IPS-18a (cell line): ENCODE data around the gene CD93.

ENCODE experiments used
- H3K27ac ChIP-seq: one replicate; pipeline ENCODE4 v1.5.1; 2013; ENCODE audit warnings: low read length
- H3K27me3 ChIP-seq: one replicate; pipeline ENCODE4 v1.6.1; 2013; ENCODE audit warnings: mild to moderate bottlenecking, low read length; ENCODE audit not compliant: control insufficient read depth, insufficient read depth
- H3K36me3 ChIP-seq: one replicate; pipeline ENCODE4 v1.6.1; 2013; ENCODE audit warnings: low read depth, low read length; ENCODE audit not compliant: control insufficient read depth
- H3K4me1 ChIP-seq: one replicate; pipeline ENCODE4 v1.6.1; 2013; ENCODE audit warnings: low read depth, low read length; ENCODE audit not compliant: control insufficient read depth
- H3K4me3 ChIP-seq: one replicate; pipeline ENCODE4 v1.5.1; 2013; ENCODE audit warnings: low read length
- H3K9ac ChIP-seq: one replicate; pipeline ENCODE4 v1.6.1; 2013; ENCODE audit warnings: mild to moderate bottlenecking, low read length, moderate library complexity
- H3K9me3 ChIP-seq: one replicate; pipeline ENCODE4 v1.6.1; 2013; ENCODE audit warnings: low read depth, low read length; ENCODE audit not compliant: control insufficient read depth

Gene CD93

GRCh38 chr20:23126281-23127061 is 40.3 kb upstream of the CD93 start:
- H3K36me3 ChIP-seq, result no peaks in the 10 kb centered on the region
- H3K27me3 ChIP-seq, result no peaks in the 10 kb centered on the region
- H3K27ac ChIP-seq, result no peak overlapping the region
- H3K9ac ChIP-seq, result no peak overlapping the region
- no peak overlapping the region for H3K4me3 ChIP-seq
- H3K9me3 ChIP-seq, result no peaks in the 10 kb centered on the region
- H3K4me1 ChIP-seq, result no peaks in the 10 kb centered on the region

GRCh38 chr20:23125625-23126191 is 39.6 kb upstream of the CD93 start:
- Histone ChIP-seq H3K4me3 (no peak overlapping the region), H3K4me1 (no peaks in the 10 kb centered on the region), H3K9ac (no peak overlapping the region), H3K27ac (no peak overlapping the region), H3K36me3 (no peaks in the 10 kb centered on the region), H3K27me3 (no peaks in the 10 kb centered on the region), H3K9me3 (no peaks in the 10 kb centered on the region)

DNA sequence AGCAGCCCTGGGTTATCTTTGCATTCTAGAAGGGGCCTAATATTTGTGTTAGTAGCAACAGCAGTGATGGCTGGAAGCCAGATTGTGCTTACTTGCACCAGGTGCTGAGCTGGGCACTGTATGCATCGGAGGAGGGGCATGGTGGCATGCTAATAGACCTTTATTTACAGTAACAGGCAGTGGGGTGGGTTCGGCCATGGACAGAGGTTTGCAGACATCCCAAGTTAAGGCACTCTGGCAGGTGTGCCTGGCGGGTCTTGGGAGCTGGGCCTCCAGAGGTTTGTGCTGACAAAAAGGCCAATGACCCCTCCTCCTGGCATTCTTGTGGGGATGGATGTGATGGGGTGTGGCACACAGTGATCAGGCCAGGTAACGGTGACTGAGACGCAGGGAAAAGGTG is 39.0 kb upstream of the CD93 start:
- H3K9ac ChIP-seq, result no peak overlapping the region

GRCh38 chr20:23123886-23124285 is 37.8 kb upstream of the CD93 start:
- H3K9me3 ChIP-seq, result no peaks in the 10 kb centered on the region
- H3K4me1 ChIP-seq, result no peaks in the 10 kb centered on the region
- H3K4me3 ChIP-seq, result no peak overlapping the region
- no peaks in the 10 kb centered on the region for H3K36me3 ChIP-seq
- no peak overlapping the region for H3K27ac ChIP-seq
- H3K9ac ChIP-seq, result no peak overlapping the region
- H3K27me3 ChIP-seq, result no peaks in the 10 kb centered on the region

More for the DNA sequence above, 39.0 kb upstream of the CD93 start:
- H3K9me3 ChIP-seq, result no peaks in the 10 kb centered on the region
- H3K36me3 ChIP-seq, result no peaks in the 10 kb centered on the region
- H3K27ac ChIP-seq, result no peak overlapping the region
- H3K4me3 ChIP-seq, result no peak overlapping the region
- H3K27me3 ChIP-seq, result no peaks in the 10 kb centered on the region
- no peaks in the 10 kb centered on the region for H3K4me1 ChIP-seq

DNA sequence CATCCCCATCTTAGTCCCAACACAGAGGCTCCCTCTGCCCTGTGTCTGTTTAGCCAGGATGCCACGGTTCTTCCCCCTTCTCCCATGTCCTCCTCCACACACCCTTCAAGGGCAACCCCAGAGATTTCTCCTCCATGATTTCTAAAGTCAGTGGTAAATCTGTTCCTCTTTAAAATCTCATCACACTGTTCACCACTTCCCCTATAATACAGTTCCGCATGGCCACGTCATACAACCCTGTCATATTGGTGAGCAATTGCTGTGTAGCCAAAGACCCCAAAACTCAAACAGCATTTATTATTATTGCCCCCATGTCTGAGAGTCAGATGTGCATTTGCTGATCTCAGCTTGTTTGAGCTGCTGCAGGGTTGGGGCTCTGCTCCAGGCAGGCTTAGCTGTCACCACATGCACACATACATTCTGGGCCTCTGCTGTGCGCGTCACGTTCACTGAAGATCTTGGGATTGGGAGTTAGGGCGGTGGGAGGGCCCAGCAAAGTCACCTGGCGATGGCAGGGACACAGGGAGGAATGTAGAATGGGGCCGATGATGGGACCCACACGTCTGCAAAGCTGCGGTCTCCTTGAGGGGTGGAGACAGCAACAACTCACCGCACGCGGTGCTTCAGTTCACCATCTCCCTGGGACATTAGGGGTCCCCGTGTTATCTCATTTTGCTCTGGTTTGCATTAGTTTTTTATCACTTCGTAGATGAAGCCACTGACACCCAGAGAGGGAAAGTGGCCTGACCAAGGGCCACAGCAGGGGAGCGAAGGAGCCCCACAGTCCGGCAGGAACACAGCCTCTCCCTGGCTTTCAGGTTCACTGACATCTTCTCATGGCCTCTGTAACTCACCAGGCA is 36.9 kb upstream of the CD93 start:
- Histone ChIP-seq H3K9ac (no peak overlapping the region), H3K4me1 (no peaks in the 10 kb centered on the region), H3K36me3 (no peaks in the 10 kb centered on the region), H3K4me3 (no peak overlapping the region), H3K27me3 (no peaks in the 10 kb centered on the region), H3K27ac (no peak overlapping the region), H3K9me3 (no peaks in the 10 kb centered on the region)

DNA sequence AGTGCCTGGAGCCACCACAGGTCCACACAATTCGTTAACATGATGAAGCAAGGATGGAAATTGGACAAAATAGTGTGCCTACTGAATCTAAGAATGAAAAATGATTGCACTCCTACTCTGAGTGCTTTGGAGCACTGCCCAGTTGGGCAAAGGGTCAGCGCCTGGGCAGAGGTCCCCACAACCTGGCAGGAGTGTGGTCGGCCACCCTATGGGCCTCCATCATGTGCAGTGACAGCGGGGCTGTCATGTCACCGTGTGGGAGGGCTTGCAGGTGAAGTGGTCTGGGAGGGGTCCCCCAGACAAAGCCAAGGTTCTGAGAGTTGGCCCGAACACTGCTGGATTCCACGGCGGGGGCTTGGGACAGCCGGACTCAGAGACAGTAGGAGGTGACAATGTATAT is 36.2 kb upstream of the CD93 start:
- no peak overlapping the region for H3K4me3 ChIP-seq
- no peaks in the 10 kb centered on the region for H3K9me3 ChIP-seq
- no peaks in the 10 kb centered on the region for H3K4me1 ChIP-seq
- H3K27ac ChIP-seq, result no peak overlapping the region
- no peaks in the 10 kb centered on the region for H3K36me3 ChIP-seq
- H3K27me3 ChIP-seq, result no peaks in the 10 kb centered on the region
- H3K9ac ChIP-seq, result no peak overlapping the region

- Histone ChIP-seq H3K4me3 (no peak overlapping the region), H3K27ac (no peak overlapping the region), H3K4me1 (no peaks in the 10 kb centered on the region), H3K9me3 (no peaks in the 10 kb centered on the region), H3K27me3 (no peaks in the 10 kb centered on the region), H3K36me3 (no peaks in the 10 kb centered on the region), H3K9ac (no peak overlapping the region)
Measured at GRCh38 chr20:23121751-23122320, 35.7 kb upstream of the CD93 start.

- Histone ChIP-seq H3K9me3 (no peaks in the 10 kb centered on the region), H3K9ac (no peak overlapping the region), H3K36me3 (no peaks in the 10 kb centered on the region), H3K27me3 (no peaks in the 10 kb centered on the region), H3K4me1 (no peaks in the 10 kb centered on the region), H3K27ac (no peak overlapping the region), H3K4me3 (no peak overlapping the region)
Measured at GRCh38 chr20:23120936-23121750, 35.0 kb upstream of the CD93 start.

DNA sequence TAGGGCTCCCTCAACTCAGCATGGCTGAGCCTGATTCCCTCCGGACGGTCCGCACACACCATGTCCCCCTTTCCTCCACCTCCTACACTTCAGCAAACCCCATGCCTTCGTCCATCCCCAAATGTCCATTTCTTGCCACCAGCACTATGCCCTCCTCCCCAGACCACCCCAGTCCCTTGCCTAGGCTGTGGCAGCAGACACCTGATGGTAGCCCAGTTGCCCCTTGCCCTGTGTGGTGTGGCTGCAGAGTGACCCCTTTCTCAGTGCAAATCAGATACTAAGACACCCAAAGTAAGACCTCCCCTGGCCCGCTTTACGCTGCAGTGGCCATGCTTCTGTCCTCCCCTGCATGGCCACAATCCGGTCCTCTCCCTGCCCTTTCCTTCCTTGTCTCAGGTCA is 34.1 kb upstream of the CD93 start:
- no peak overlapping the region for H3K27ac ChIP-seq
- no peaks in the 10 kb centered on the region for H3K36me3 ChIP-seq
- H3K4me1 ChIP-seq, result no peaks in the 10 kb centered on the region
- H3K9me3 ChIP-seq, result no peaks in the 10 kb centered on the region
- H3K27me3 ChIP-seq, result no peaks in the 10 kb centered on the region
- no peak overlapping the region for H3K4me3 ChIP-seq
- no peak overlapping the region for H3K9ac ChIP-seq

DNA sequence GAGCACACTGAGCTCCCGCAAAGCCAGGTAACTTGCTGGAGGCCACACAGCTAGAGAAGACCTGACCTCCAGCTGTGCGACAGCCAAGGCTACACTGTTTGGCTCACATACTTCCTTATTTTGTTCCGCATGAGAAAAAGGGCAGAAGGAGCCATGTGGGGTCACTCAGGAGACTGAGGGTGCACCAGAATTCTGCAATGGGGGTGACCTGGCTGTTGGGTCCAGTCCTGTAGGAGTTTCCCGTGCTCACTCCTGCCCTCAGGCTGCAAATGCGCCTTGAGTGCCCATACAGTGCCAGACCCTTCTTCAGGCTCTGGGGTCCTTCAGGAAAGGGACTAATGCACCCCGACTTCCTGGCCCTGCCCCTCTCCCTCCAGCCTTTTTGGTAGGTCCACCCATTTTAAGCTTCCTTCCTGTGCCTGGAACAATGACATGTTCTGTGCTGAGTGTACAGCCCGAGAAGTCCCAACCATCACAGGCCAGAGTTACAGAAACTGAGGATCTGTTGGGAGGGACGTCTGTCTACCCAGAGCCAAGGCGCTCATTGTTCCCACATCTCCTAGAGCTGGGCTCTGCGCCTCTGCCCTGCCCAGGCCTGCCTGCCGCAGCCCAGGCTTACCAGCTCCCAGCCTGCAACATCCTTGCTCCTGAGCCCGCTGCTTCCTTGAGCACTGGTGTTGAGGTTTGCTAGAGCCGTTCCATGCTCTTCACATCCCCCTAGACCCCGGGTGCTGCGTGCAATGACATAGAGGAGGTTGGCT is 33.5 kb upstream of the CD93 start:
- H3K9ac ChIP-seq, result no peak overlapping the region
- H3K4me3 ChIP-seq, result no peak overlapping the region
- no peak overlapping the region for H3K27ac ChIP-seq
- no peaks in the 10 kb centered on the region for H3K4me1 ChIP-seq
- no peaks in the 10 kb centered on the region for H3K9me3 ChIP-seq
- no peaks in the 10 kb centered on the region for H3K27me3 ChIP-seq
- no peaks in the 10 kb centered on the region for H3K36me3 ChIP-seq
